HG02885 (cell line): ENCODE measurements around the gene SH3RF3.
A peak's percentile ranks its signal among the peaks of the same experiment; 100 is the strongest.
"Not testable (repeated sequence)": the region's sequence is repeated elsewhere in the genome, so short reads cannot be mapped to it uniquely, and the experiment has no call there.

Experiments used
- ATAC-seq: cut with Tn5 transposase; IDR thresholded peaks from one replicate; pipeline ENCODE4 v1.9.1; 2021; ENCODE audit warnings: mild to moderate bottlenecking; ENCODE audit not compliant: unreplicated experiment, poor library complexity

The SH3RF3 gene

GRCh38 chr2:109212836-109213563 lies 84.0 kb downstream of the SH3RF3 start:
- no peak for ATAC-seq

- ATAC-seq = peak; percentile 70
Observed at GRCh38 chr2:109213646-109214433, 84.8 kb downstream of the SH3RF3 start.

- ATAC-seq = no peak
Observed at GRCh38 chr2:109214651-109215371, 85.8 kb downstream of the SH3RF3 start.

DNA sequence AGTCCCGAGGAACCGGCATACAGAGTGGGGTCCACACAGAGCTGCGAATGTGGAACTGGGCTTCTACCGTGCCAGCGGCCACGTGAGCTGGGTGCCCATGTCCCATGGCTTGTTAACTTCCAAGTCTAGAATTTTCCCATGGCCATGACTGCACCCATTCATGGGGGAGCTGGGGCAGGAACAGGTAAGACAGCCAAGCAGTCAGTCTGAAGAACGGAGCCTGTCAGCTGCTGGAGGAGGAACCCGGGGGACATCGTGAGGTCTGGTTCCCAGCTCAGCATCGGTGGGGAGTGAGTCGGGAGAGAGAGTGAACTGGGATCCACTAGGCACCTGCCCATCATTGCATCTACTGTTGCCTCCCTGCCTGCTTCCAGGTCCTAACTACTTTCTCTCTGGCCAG lies 86.9 kb downstream of the SH3RF3 start:
- no peak for ATAC-seq

- ATAC-seq = no peak
Observed at GRCh38 chr2:109216332-109216731, 87.3 kb downstream of the SH3RF3 start.

DNA sequence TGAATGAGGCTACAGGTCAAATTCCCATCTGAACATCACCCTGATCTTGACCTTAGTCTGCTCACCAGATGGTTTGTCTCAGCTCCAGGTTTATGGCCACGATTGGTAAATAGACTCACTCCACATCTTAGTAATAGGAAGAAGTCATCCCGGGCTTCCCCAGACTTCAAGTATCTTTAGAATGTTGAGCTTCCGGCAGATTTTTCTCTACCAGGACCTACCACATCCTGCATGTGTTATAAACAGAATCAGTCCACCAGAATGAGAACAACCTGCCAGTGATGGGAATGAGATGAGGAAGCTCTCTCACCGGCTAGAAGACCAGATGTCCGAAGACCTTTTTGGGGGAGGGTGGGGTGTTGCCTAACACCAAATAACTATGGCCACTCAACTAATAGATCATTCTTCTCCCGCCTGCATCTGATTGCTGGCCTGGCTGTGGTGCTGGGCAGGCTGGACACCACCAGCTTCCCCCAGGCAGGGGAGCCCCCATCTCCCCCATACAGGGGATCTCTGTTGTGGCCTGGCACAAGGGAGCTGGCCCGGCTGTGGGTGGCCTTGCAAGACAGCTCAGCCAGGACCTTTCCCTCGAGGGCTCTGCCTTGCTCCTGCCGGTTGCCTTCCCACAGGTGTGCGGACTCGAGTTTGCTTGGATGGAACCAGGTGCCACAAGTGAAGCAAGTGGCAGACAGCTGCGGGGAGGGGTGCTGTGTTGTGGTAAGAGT lies 88.5 kb downstream of the SH3RF3 start:
- ATAC-seq = no peak

DNA sequence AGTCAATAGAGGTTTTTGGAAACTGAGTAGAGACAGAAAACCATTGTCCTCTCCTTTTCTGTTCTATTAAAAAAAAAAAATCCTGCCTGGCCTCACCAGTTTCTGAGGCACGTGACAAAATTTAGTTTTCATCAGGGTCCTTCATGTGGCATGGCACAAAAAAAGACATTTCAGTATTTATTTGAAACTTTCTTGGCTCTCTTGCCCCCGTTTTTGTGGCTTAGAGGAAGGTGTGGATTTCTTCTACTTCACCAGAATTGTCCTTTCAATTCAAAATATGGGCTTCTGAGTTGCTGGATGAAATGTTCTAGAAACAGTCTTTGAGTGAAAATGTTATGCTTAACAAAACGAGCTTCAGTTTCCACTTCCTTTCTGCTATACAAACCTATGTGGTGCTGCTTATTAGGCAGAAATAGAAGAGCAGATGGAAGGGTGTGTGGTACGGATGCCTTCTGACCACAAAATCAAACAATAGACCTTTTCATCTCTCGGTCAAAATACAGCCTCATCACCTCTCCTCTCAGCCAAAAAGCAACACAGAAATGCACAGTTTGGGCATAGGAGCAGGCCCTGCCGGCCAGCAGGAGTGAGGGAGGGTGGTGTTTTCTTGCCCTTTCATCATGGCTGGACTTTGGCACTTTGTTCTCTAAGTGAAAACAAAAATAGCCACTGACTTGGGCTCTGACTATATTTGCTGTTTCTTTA lies 89.2 kb downstream of the SH3RF3 start:
- peak; percentile 61 for ATAC-seq

- no peak for ATAC-seq
Observed at GRCh38 chr2:109218792-109219126, 89.8 kb downstream of the SH3RF3 start.

DNA sequence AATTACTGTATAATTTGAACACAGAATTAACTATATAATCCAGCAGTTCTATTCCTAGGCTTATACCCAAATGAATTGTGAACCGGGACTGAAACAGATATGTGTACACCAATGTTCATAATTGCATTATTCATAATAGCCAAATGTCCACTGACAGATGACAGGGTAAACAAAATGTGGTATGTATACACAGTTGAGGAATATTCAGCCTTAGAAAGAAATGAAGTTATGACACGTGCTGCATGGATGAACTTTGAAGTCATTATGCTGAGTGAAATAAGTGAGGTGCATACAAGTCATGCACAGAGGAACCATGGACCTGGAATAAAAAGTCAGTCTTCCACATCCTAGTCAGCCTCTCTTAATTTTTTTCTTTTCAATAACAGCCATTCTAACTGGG lies 91.9 kb downstream of the SH3RF3 start:
- ATAC-seq = no peak

- ATAC-seq = not testable (repeated sequence)
Observed at GRCh38 chr2:109221316-109221715, 92.3 kb downstream of the SH3RF3 start.

- ATAC-seq = no peak
Observed at GRCh38 chr2:109222422-109222821, 93.4 kb downstream of the SH3RF3 start.

DNA sequence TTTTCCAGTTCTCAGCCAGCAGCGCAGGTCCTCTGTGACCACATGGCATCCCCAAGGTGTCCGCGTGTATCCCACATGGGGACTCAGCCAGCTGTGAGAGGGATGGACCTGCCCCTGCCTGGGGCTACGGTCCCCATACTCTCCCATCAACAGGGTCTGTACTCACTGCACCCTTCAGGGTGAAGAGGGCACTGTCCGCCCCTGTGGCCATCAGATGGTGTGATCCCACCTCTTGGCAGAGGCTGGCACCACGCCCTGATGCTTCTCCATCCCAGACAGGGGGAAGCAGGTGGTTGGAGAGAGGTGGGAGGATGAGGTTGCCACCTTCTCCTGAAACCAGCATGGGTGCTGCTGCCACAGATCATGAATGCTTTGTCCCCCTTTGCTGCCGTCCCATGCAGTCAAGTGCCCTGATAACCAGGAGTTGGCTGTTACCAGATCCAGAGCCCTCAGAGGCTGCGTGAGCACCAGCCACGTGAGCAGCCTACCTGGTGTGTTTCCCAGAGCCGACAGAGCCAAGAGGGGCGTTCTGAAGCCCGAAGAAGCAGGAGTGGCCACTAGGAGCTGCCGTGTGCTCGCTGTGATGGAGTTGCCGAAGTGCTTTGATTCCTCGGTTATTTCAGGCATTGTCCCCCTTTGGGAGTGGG lies 93.9 kb downstream of the SH3RF3 start:
- ATAC-seq = no peak

GRCh38 chr2:109223490-109223889 lies 94.5 kb downstream of the SH3RF3 start:
- no peak for ATAC-seq

DNA sequence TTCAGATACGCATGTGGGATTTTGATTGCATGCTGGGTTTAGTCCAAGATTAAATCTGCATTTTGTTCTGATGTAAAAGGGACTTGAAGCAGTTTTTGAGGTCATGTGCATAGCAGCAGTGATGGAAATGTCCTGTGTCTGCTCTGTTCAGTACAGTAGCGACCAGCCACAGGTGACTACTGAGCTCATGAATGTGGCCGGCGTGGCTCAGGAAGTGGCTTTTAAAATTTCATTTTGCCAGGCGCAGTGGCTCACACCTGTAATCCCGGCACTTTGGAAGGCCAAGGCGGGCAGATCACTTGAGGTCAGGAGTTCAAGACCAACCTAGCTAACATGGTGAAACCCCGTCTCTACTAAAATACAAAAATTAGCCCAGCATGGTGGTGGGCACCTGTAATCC lies 95.3 kb downstream of the SH3RF3 start:
- ATAC-seq = not testable (repeated sequence)

- ATAC-seq = no peak
Observed at GRCh38 chr2:109225170-109225782, 96.3 kb downstream of the SH3RF3 start.

DNA sequence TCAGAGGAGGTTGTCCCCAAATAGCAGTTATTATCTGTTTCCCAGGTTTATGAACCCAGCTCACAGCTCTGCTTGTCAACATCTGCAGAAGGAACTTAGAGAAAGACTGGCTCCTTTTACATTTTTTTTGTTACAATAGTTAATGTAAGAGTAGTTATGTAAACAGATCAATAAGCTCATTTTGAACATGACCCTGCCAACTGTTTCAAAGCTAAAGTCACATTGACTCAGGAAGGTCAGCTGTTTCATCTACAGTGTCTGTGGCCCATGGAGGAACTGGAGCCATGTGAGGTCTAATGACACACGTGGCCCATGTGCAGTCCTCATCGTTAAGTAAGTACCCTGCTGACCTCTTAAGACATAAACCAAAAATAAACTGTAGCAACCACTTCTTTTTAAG lies 97.1 kb downstream of the SH3RF3 start:
- no peak for ATAC-seq

GRCh38 chr2:109226622-109227021 lies 97.6 kb downstream of the SH3RF3 start:
- ATAC-seq = no peak

GRCh38 chr2:109229094-109229675 lies 100.2 kb downstream of the SH3RF3 start:
- no peak for ATAC-seq

- no peak for ATAC-seq
Observed at GRCh38 chr2:109230941-109231420, 102.0 kb downstream of the SH3RF3 start.
